Caco-2 (cell line): Measurements from ENCODE around the gene ATG9A. TPM values are rescaled to one million over a fixed set of nuclear protein-coding genes. Genes with fewer than 3 reads are reported as not detected.

ENCODE experiments used
- BruUV-seq: library from RNA; stranded (reverse); fragments of 400-500 nt; replicated peaks from 2 replicates; lab custom pipeline; 2021; lab: Mats Ljungman, UMichigan
- CTCF ChIA-PET: fragments of 300-600 bp; sonication (Branson Sonifier 250); formaldehyde crosslinking; loops from one replicate; lab custom pipeline; 2022; ENCODE audit warnings: antibody characterized with exemption; lab: Charles Lee
- POLR2A ChIA-PET: fragments of 300-600 bp; sonication (Branson Sonifier 250); formaldehyde crosslinking; loops from one replicate; lab custom pipeline; 2022; ENCODE audit warnings: antibody characterized with exemption; lab: Charles Lee
- DNase-seq, 2 experiments: peaks; one replicate each; pipeline versions ENCODE4 v3.0.0 to v3.0.0-alpha.2; 2020 to 2022
- H3K27me3 ChIP-seq: replicated peaks from 2 replicates; pipeline ENCODE4 v1.6.0; 2011; ENCODE audit warnings: low read length; ENCODE audit not compliant: control insufficient read depth, insufficient read depth
- H3K36me3 ChIP-seq: 2 replicates; pipeline ENCODE4 v1.5.1; 2011; ENCODE audit warnings: low read length; ENCODE audit not compliant: control insufficient read depth, insufficient read depth
- H3K4me1 ChIP-seq: fragments of 250-450 bp; sonication (Bioruptor Pico); 2 replicates; pipeline ENCODE4 v1.5.1; 2020; ENCODE audit warnings: mild to moderate bottlenecking
- H3K4me3 ChIP-seq: 2 replicates; pipeline ENCODE4 v1.5.1; 2011; ENCODE audit warnings: low read depth, mild to moderate bottlenecking, control low read depth, low read length
- H3K9me3 ChIP-seq: fragments of 250-450 bp; sonication (Bioruptor Pico); 2 replicates; pipeline ENCODE4 v1.5.1; 2020; ENCODE audit warnings: mild to moderate bottlenecking, moderate library complexity
- H3K27ac Mint-ChIP-seq: one replicate; pipeline ENCODE4 v1.8.0; 2022; ENCODE audit warnings: mixed read lengths; ENCODE audit not compliant: unreplicated experiment
- H3K27me3 Mint-ChIP-seq: one replicate; pipeline ENCODE4 v1.8.0; 2022; ENCODE audit warnings: mixed read lengths; ENCODE audit not compliant: insufficient read depth, unreplicated experiment
- H3K36me3 Mint-ChIP-seq: one replicate; pipeline ENCODE4 v1.8.0; 2022; ENCODE audit warnings: mild to moderate bottlenecking, mixed read lengths; ENCODE audit not compliant: insufficient read depth, unreplicated experiment
- H3K4me1 Mint-ChIP-seq: one replicate; pipeline ENCODE4 v1.8.0; 2022; ENCODE audit warnings: low read depth, mixed read lengths; ENCODE audit not compliant: unreplicated experiment
- H3K4me3 Mint-ChIP-seq: one replicate; pipeline ENCODE4 v1.8.0; 2022; ENCODE audit warnings: mild to moderate bottlenecking, moderate library complexity, mixed read lengths; ENCODE audit not compliant: unreplicated experiment
- H3K9me3 Mint-ChIP-seq: one replicate; pipeline ENCODE4 v1.8.0; 2022; ENCODE audit warnings: mixed read lengths; ENCODE audit not compliant: unreplicated experiment
- CTCF ChIP-seq, 2 experiments: fragments of 200-600 bp in 1 of 2; IDR thresholded peaks; 1 replicate in 1 of 2; 2 replicates in 1 of 2; pipeline versions ENCODE4 v1.5.1 to v1.8.0; 2011 to 2022; ENCODE audit warnings: antibody characterized with exemption in 1 of 2, control low read depth in 1 of 2, inconsistent platforms in 1 of 2, low read depth in 1 of 2, low read length in 1 of 2, mild to moderate bottlenecking in 1 of 2, moderate library complexity in 1 of 2; ENCODE audit not compliant: insufficient read depth in 1 of 2, severe bottlenecking in 1 of 2, unreplicated experiment in 1 of 2
- intact Hi-C: fragments of 100-400 bp; cut with micrococcal nuclease; formaldehyde crosslinking; loops from one replicate; pipeline ENCODE4 v1.10.0; 2022; ENCODE audit not compliant: unreplicated experiment
- total RNA-seq: library from RNA; stranded (reverse); gene quantifications from 2 replicates; pipeline ENCODE4 v1.2.3, GENCODE V29; 2022

The ATG9A gene
- total RNA-seq, 1 experiment from 2014 or later = 62.9 TPM

GRCh38 chr2:219218217-219218731, 11.2 kb downstream of the ATG9A start:
- peak; percentile 63 to 71 for DNase-seq
- no peaks in the 10 kb centered on the region for H3K27me3 ChIP-seq
- H3K4me3 ChIP-seq = peak overlapping the region; percentile 89
- CTCF ChIA-PET = interaction anchor here (1.1 to 2.5 kb wide), 6 partner anchors 31 to 189 kb away, joined by 3 to 18 read pairs (median 5); partner anchors contain the start of gene DNAJB2
- TF ChIP-seq CTCF (IDR thresholded peaks at IDR 0.05; ENCODE audit: insufficient read depth in 1 of 2, low read depth in 1 of 2, low read length in 1 of 2, severe bottlenecking in 1 of 2, unreplicated experiment in 1 of 2) = no peak
- peaks cover 35% of the 10 kb centered on the region for H3K36me3 Mint-ChIP-seq
- intact Hi-C loops = loop anchor here (1.0 to 5.0 kb wide), 6 partner anchors 11 to 169 kb away; partner anchors contain the start of genes DNAJB2, DNPEP and NHEJ1
- H3K4me1 ChIP-seq = peaks cover 18% of the 10 kb centered on the region
- H3K9me3 ChIP-seq = no peaks in the 10 kb centered on the region
- no peaks in the 10 kb centered on the region for H3K27me3 Mint-ChIP-seq
- POLR2A ChIA-PET = interaction anchor here (0.6 to 3.0 kb wide), 9 partner anchors 11 to 216 kb away, joined by 5 to 27 read pairs (median 7); partner anchors contain the start of genes ANKZF1, ATG9A, CNPPD1 and GLB1L
- BruUV-seq = TSS peak; percentile 9
- no peaks in the 10 kb centered on the region for H3K9me3 Mint-ChIP-seq
- H3K36me3 ChIP-seq = peaks cover 3% of the 10 kb centered on the region
- peak overlapping the region; percentile 96 for H3K4me3 Mint-ChIP-seq
- H3K4me1 Mint-ChIP-seq = no peaks in the 10 kb centered on the region
- peak overlapping the region; percentile 95 for H3K27ac Mint-ChIP-seq

GRCh38 chr2:219216535-219216915, 12.9 kb downstream of the ATG9A start:
- intact Hi-C loops = loop anchor here (5.0 kb wide), 1 partner anchor 171 kb away; the partner anchor contains the start of gene DNPEP
- Mint-ChIP-seq H3K9me3 (no peaks in the 10 kb centered on the region), H3K4me3 (peak overlapping the region; percentile 58), H3K27ac (peak overlapping the region; percentile 95), H3K36me3 (peaks cover 49% of the 10 kb centered on the region), H3K4me1 (no peaks in the 10 kb centered on the region), H3K27me3 (no peaks in the 10 kb centered on the region)
- POLR2A ChIA-PET = interaction anchor here (2.6 kb wide), 1 partner anchor 9 kb away, joined by 29 read pairs; the partner anchor contains the start of gene ZFAND2B
- peaks cover 18% of the 10 kb centered on the region for H3K4me1 ChIP-seq
- CTCF ChIA-PET = interaction anchor here (0.6 to 2.0 kb wide), 3 partner anchors 10 to 62 kb away, joined by 3 to 8 read pairs (median 8); partner anchors contain the start of genes DNAJB2 and ZFAND2B
- BruUV-seq = no TSS peak
- no peaks in the 10 kb centered on the region for H3K9me3 ChIP-seq
- peaks cover 7% of the 10 kb centered on the region for H3K36me3 ChIP-seq
- no peak overlapping the region for H3K4me3 ChIP-seq
- no peak for DNase-seq
- TF ChIP-seq CTCF (IDR thresholded peaks at IDR 0.05; ENCODE audit: insufficient read depth in 1 of 2, low read depth in 1 of 2, low read length in 1 of 2, severe bottlenecking in 1 of 2, unreplicated experiment in 1 of 2) = no peak
- no peaks in the 10 kb centered on the region for H3K27me3 ChIP-seq

- H3K27me3 ChIP-seq = no peaks in the 10 kb centered on the region
- Mint-ChIP-seq H3K36me3 (peaks cover 54% of the 10 kb centered on the region), H3K27ac (peak overlapping the region; percentile 95), H3K9me3 (no peaks in the 10 kb centered on the region), H3K27me3 (no peaks in the 10 kb centered on the region), H3K4me1 (no peaks in the 10 kb centered on the region), H3K4me3 (no peak overlapping the region)
- intact Hi-C loops = loop anchor here (5.0 kb wide), 1 partner anchor 171 kb away; the partner anchor contains the start of gene DNPEP
- TF ChIP-seq CTCF (IDR thresholded peaks at IDR 0.05; ENCODE audit: insufficient read depth in 1 of 2, low read depth in 1 of 2, low read length in 1 of 2, severe bottlenecking in 1 of 2, unreplicated experiment in 1 of 2) = no peak
- peaks cover 18% of the 10 kb centered on the region for H3K4me1 ChIP-seq
- H3K9me3 ChIP-seq = no peaks in the 10 kb centered on the region
- ChIA-PET POLR2A (interaction anchor here (2.6 kb wide), 1 partner anchor 9 kb away, joined by 29 read pairs; the partner anchor contains the start of gene ZFAND2B), CTCF (interaction anchor here (0.6 kb wide), 1 partner anchor 45 kb away, joined by 3 read pairs; no protein-coding TSS in a partner anchor)
- H3K36me3 ChIP-seq = peaks cover 9% of the 10 kb centered on the region
- no TSS peak for BruUV-seq
- H3K4me3 ChIP-seq = no peak overlapping the region
- no peak for DNase-seq
Measured at GRCh38 chr2:219215871-219216534, 13.4 kb downstream of the ATG9A start.
